ENCODE results near the gene UBL4A.

- no peak for TF ChIP-seq CTCF (IDR thresholded peaks at IDR 0.05)
- no peak for TF ChIP-seq POLR2A (IDR thresholded peaks at IDR 0.05)
Observed at GRCh38 chrX:154469114-154469513, 17.3 kb downstream of the UBL4A start.

Measured in uterus (tissue), 2 donors.